Fibroblast of skin of left biceps (primary cell): ENCODE results near the gene POU3F1.
A peak's percentile ranks its signal among the peaks of the same experiment; 100 is the strongest.

Source experiments
- DNase-seq, 2 experiments: peaks; one replicate each; pipeline ENCODE4 v3.0.0-alpha.2; 2013; ENCODE audit warnings: low read depth in 2 of 2

POU3F1 gene

DNA sequence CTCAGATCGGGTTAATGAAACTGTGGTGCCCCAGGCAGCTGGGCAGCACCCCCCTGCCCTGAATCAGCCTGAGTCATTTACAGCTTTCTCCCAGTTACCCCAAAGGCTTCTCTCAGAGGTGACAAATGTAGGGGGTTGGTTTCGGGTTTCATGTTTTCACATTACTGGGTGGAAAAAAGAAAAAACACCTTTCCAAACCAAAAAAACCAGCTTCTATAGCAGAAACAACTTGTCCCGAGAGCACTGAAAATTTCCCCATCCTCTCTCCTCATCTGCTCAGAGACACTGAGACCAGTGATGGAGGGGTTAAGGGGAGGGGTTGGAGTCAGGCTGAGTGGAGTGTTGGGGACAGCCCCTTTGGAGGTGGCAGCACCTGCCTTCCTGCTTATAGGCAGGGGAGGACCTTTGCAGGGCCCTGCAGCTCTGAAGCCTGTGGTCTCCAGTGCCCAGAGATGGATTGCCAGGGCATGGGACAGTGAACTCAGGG, 18.4 kb downstream of the POU3F1 start:
- no peak for DNase-seq

DNA sequence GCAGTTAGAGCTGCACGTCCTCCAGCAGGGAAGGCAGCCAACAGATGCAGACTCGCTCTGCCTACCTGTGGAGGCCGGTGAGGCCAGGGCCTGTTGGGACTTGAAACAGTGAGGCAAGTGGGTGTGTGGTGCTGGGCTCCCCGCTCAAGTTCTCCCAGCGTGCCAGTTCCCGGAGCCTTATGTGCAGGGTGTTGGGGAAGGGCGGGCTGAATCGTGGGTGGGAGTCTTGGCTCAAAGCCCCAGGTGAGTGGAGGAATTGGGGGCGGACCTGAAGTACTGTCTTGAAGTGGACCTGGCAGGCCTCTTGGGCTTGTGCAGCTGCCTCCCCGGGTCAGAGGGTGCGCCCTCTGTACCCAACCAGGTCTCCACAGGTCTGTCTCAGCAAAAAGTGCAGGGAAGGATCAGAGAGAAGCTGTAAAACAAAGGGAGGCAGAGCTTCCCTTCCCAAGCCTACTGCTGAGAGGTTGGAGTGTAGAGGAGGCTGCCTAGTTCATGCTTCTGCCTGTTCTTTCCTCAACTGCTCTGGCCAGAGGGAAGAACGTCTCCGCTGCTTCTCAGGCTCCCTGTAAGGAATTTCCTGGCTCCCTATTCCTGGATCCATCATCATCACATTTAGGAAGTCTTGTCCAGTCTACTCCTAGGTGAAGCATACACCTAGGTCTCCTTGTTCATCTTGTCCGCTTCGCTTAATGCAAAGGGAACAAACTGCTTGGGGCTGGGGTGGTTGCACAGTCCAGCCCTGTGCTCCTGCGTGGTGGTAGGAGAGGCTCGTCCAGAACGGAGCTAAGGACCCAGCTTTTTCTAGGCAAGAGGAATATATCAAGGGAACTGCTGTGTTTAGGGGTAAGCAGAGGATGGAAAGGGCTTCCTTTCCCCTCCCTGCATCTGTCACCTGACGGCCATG, 19.1 kb downstream of the POU3F1 start:
- DNase-seq, result no peak

DNA sequence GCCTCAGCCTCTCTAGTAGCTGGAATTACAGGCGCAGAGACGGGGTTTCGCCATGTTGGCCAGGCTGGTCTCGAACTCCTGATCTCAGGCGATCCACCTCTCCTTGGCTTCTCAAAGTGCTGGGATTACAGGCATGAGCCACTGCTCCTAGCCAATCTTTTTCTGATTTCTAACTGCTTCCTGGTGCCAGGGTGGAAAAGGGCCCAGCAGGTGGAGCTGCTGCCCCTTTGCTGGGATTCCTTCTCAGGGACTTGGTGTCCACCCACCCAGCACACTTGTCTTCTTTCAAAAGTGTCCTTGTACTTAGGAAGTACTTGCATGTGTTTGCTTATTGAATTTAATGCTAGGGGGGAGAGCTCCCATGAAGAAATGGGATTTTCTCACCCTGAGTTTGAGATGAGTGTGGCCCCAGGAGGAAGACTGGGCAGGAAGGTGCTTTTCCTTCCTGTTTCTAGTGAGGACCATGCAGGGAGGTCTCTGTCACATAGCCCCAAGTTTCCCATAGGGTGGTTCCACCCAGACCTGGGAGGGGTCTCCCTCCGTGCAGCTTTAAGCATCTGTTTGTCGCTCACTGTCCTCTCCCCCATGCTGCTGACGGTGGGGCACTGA, 19.9 kb downstream of the POU3F1 start:
- DNase-seq, result no peak

DNA sequence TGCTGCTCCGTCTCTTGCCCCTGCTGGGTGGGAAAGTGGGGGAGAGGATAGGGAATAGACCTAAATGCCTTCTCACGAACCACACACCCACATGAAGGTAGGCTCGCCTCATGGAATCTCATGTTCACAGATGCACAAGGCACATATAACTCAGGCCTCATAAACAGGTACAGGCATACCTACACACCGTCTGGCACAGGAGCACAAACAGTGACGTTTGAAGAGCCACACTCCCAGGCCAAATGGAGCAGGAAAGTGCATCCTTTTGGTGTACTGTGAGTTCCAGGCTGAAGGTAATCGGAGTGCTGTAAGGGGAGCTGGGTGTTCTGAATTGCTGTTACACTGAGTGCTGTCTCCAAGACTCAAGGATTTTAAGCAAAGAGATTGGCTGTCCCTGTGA, 20.9 kb downstream of the POU3F1 start:
- no peak for DNase-seq

DNA sequence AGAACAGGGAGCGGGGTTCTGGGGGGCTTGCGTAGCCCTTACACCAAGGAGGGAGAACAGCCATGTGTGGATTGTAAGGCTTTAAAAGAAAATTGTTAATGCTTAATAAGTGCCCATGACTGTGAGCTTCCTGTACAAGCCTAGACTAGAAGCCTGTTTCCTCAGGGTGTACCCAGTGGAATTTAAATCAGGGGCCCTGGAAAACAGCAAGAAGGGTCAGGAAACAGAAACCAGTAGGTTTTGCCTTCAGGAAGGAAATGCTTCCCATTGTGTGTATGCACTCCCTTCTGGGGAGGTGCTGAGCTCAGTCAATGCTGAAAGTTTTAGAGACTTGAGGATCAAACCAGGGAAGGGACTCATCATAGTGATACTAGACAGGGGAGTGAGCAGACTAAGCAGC, 21.4 kb downstream of the POU3F1 start:
- no peak for DNase-seq

DNA sequence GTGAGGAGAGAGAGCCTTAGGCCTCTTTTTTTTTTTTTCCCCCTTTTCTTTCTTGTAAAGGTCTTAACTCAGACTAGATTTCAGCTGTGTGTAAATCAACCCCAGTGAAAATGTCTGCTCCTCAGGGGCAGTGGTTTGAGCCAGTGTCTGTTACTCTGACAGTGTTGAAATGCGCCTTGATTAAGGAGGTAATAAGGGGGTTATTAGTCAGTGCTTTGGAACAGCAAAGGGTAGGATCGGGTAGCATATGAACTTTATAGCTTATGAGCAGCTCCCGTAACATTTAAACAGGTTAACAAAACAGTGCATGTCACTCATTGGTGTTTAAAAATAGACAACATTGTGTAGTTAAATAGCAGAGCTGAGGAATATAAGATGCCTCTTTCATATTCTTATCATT, 23.8 kb downstream of the POU3F1 start:
- no peak for DNase-seq

DNA sequence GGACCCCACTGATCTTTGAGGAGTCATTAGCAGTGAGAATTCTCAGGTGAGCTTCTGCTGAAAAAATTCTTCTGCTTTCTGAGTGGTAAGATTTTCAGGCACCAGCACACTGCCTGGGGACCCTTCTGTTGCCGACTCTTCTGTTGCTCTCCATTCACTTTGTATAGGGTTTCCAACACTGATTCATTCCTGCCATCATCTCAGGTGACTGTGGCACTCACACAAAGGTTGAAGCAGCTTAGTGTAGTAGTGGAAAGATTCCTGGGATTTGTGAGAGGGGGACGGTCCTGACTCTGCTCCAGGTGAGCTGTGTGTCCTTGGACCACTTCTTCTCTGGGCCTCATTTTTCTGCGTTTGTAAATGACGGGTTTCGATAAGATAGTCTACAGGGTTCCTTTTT, 24.6 kb downstream of the POU3F1 start:
- no peak for DNase-seq

DNA sequence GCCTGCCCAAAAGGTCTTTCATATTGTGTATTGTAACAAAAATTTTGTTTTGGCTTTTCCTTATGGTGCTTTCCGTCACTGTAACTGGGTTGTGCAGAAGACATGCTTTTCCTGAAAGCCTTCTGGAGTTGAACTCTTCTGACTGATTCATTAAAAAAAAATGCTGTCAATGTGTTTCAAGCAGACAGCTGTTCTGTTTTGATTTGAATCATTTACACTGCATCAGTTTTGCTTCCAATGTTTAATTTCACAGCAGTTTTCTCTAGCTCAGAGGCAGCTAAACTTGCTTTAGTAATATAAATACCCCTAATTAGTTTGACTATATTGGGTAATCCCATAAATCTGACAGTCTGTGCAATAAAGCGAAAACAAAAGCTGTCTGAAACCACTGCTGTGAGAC, 26.2 kb downstream of the POU3F1 start:
- DNase-seq, result no peak

DNA sequence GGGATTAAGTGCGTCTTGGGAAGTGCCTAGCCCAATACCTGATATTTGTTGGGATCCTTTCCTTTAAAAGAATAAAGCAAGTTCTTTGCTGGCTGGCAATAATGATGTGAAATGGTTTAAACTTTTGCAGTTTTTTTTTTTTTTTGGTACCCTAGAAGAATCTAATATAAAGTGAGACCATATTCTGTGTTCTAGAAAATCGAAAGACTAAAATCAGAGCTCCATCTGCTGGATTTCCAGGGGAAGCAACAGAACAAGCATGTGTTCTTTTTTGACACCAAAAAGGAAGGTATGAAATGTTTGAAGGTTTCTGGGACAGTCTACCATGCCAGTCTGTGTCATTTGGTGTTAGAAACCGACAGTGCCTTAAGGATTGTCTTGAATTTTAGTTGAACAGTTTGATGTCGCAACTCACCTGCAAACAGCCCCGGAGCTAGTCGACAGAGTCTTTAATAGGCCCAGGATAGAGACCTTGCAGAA, 27.7 kb downstream of the POU3F1 start:
- no peak for DNase-seq

DNA sequence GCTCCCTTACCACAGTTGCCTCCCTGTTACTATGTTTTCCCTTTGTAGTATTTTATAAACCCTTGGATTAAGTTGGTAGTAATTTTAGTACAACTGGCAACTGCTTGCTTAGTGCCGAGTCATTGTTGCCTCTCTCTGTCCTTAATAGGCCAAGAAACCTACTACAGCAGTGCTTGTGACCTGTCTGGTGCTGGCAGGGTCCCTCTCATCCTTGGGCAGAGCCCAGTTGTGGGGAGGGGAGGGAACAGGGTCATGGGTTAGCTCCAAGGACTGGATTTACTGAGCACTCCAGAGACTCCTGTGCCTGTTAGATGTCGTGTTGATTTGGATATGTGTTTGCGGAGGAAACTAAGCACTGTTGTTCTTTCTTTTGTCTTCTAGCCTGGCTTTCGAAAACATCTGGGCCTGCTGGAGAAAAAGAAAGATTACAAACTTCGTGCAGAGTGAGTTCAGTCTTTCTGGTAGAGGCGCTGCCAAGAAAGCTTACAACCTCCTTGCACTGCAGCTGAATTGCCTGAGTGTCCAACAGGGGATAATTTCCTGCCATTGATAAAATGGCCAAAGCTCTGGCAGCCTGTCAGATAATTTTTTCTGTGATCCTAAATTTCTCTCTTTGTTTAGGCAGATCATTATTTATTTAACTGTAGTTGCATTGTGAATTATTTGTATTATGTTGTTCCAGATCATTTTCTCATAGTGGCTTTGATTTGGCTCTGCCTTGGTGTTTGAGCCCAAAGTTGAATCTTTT, 30.4 kb downstream of the POU3F1 start:
- DNase-seq, result no peak

DNA sequence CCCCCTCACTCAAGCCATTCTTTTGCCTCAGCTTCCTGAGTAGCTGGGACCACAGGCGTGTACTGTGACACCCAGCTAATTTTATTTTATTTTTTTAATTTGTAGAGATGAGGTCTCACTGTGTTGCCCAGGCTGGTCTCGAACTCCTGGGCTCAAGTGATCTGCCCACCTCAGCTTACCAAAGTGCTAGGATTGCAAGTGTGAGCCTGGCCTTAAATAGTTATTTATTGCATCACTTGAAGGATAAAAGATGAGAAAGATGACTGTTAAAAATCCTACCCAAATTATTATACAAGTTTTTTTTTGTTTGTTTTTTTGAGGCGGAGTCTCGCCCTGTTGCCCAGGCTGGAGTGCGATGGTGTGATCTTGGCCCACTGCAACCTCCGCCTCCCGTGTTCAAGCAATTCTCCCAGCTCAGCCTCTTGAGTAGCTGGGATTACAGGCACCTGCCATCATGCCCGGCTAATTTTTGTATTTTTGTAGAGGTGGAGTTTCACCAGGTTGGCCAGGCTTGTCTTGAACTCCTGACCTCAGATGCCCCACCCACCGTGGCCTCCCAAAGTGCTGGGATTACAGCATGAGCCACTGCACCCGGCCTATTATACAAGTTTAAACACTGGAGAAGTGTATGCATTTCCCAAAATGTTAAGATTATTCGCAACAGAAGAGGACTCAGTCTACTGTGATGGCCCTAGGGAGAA, 31.7 kb downstream of the POU3F1 start:
- DNase-seq, result no peak

DNA sequence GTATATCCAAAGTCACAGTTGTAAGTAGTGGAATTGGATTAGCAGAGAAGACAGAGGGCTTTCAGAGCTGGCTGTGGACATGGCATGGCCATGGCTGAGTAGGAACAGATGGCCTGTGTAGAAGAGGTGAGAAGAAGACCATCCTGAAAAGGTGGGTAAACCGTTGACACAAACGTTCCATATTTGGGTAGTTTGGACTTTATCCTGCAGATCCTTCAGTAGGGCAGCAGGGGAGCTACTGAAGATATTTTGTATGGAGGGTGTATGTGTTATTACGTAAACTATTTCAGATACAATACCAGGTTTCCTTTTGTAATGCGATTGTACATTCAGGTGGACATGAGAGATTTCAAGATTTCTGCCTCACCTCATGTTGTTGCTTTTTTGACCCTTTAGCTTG, 32.4 kb downstream of the POU3F1 start:
- no peak for DNase-seq

DNA sequence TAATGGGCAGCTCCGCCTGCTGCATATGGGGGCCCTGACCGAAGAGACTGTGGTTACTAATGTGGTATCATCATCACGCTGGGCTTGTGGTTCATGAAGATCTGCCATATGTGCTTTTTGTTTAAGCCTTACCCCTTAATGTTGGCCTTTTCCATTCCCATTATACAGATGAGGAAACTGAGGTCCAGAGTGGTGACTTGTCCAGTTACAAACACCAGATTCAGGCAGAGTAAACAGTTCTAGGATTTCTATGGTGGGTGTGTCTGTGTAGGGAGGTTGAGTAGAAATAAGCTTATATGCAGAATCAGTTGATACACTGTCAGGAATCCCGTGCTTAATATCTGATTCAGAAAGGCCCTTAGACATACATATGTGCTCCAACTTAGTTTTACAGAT, 33.4 kb downstream of the POU3F1 start:
- no peak for DNase-seq

DNA sequence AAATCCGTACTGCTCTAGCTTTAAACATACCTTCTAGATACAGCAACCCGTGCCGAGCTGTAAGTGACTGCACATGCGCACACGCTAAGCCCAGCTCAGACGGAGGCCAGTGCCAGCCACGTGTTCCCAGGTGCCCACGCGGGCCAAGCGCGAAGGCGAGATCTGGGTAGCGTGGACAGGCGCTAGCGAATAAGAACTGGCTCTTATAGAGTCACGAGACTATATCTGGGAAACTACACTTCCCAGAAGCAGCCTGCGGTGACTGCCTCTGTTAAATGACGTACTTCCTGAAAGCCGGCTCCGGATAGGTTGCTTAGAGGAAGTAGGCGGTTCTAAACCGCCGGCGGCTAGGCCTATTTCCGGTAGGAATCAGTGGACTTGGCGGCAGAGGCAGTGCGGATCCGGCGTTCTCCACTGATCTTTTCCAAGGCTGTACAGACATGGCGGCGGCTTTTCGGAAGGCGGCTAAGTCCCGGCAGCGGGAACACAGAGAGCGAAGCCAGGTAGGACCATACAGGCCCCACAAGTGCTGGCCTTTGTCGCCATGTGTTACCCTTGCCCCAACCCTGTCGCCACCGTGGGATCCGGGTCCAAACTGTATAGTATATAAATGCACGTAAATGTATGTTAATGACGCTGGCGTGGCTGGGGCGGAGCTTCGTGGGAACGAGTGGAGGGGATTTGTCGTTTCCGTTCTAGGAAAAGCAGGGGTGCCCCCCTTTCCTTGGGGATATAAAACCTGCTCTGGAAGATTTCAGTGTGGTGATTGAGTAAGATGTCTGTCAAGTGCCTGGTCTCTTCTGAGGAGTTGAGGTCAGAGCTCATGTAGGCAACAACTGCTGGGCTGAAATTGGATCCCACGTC, 34.0 kb downstream of the POU3F1 start, which contains the start of gene UTP11:
Gene UTP11, plus strand, starts transcription at position 372 of the 864 bp plus-strand sequence. Its CDS starts 69 bp downstream, at position 441.
- peak; percentile 99 for DNase-seq

DNA sequence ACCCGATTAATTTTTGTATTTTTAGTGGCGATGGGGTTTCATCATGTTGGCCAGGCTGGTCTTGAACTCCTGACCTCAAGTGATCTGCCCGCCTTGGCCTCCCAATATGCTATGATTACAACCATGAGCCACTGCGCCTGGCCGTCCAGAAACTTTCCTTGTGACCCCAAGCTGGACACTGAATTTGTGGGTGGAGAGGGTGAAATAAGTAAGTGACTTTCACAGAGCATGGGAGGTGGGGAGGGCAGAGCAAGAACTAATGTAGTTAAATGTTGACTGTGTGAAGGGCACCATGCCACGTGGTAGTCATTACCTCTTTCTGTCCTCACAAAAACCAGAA, 36.8 kb downstream of the POU3F1 start:
- no peak for DNase-seq

DNA sequence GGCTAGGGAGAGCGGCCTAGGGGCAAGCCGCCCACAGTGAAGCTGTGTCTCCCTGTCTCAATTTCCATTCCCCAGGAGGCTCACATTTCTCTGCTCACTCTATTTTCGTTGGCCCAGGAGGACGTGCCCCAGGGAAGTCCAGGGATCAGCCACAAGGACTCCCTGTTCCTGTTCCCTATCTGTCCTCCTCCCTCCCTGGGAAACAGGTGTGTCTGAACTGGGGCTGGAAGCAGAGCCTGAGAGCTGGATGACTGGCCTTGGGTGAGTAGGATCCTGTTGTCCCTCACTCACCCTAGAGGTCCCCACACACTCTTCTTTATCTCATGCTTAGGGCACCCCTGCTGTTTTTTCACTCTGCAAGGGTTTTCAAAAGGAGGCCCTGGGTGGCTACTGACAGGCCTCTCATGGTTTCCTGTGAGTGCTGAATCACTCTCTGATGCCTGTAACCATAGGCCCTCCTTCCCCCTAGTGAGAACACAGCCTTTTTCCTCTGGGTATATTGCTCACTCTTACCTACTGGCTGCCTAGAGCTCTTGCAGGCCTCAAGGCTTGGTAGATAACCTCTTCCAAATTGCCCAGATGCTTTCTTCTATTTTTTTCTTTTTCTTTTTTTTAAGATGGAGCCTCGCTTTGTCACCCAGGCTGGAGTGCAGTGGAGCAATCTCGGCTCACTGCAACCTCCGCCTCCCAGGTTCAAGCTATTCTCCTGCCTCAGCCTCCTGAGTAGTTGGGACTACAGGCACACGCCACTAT, 37.3 kb downstream of the POU3F1 start:
- DNase-seq, result peak in 1 of 2 experiments; percentile 30

DNA sequence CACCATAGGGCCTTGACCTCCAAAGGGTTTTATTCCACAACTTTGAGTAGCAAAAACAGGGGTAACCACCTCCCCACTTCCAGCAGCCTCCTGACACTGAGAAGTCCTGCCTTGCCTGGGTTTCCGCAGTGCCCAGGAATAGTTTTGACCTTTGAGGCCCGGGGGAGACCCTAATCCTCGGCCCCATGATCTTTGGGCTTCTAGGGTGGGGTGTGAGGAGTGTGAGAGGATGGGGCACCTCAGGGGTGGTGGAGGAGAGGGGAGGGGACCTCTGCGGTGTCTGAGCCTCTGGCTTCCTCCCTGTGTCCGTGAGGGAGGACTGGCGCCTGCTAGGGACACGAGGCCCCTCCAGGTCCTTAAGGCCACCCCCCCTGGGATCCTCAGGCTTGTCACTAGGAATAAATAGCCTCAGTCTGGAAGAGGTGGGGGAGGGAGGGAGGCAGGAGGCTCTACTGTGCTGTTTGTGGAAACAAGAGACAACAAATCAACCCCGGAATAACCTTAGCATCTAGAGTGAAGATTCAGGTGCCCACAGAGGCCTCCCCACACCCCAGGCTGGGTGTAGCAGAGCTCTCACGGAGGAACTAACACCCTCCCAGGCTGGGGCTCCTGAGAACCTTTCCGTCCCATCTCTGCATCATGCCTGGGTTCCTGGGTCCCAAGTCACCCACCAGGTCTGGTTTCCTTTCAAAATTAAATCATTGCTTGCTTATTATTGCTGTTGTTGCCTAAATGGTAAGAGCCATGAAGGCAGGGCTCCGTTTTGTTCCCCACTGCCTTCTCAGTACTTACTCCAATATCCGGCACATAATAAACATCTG, 40.4 kb downstream of the POU3F1 start:
- DNase-seq, result no peak

DNA sequence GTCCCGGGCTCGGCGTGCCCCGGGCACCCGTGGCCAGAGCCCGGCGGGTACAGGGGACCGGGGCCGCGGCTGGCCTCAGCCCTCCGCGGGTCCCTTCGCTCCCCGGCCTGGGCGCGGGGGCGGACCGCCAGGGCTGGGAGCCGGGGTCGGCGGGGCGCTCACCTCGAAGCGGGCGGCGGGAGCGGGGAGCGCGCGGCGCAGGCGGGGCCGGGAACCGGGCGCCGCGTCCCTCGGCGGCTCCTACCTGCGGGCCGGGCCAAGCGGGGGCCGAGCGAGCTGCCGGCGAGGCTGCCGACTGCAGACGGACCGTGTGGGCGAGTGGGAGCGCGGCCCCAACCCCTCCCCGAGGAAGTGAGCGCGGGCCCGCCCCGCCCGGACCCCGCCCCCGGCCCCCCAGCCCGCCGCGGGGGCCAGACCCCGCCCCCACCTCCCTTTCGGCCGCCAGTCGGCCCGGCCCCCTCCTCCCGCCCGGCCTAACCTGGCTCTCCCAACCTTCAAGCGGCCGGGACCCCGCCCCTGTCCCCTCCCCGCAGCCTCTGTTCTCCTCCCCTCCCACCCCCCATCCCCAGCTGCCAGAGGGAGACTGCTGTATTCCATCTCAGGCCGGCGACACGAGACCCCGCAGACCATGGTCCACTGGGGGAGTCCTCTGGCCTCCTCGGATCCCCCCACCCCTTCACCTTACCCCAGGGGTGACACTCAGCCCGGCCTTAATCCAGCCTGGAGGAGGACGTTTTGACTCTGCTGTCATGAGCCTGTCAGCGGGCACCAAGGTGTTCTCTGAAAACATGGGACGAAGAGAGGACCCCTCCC, 41.2 kb downstream of the POU3F1 start, which contains the start of gene FHL3:
Gene FHL3, minus strand, starts transcription at position 320 of the 813 bp plus-strand sequence. CDS start 6,102 bp downstream, outside the sequence.
- DNase-seq, result no peak
